HG03025 (cell line): ENCODE results near the gene PPP1R3G.
A peak's percentile ranks its signal among the peaks of the same experiment; 100 is the strongest.

ENCODE experiments used
- ATAC-seq: cut with Tn5 transposase; IDR thresholded peaks from one replicate; pipeline ENCODE4 v1.9.1; 2021; ENCODE audit warnings: mild to moderate bottlenecking, moderate library complexity; ENCODE audit not compliant: unreplicated experiment, low FRiP score

PPP1R3G gene

GRCh38 chr6:5068153-5068751 is 16.9 kb upstream of the PPP1R3G start:
- no peak for ATAC-seq

- ATAC-seq = no peak
Measured at GRCh38 chr6:5071216-5071615, 13.9 kb upstream of the PPP1R3G start.

- ATAC-seq = no peak
Measured at GRCh38 chr6:5072440-5072839, 12.7 kb upstream of the PPP1R3G start.

GRCh38 chr6:5073992-5074391 is 11.1 kb upstream of the PPP1R3G start:
- no peak for ATAC-seq

GRCh38 chr6:5076931-5077330 is 8.2 kb upstream of the PPP1R3G start:
- no peak for ATAC-seq

- no peak for ATAC-seq
Measured at GRCh38 chr6:5078121-5078669, 6.9 kb upstream of the PPP1R3G start.

GRCh38 chr6:5079692-5080091 is 5.4 kb upstream of the PPP1R3G start:
- no peak for ATAC-seq

GRCh38 chr6:5080574-5080973 is 4.6 kb upstream of the PPP1R3G start:
- no peak for ATAC-seq

GRCh38 chr6:5081182-5081581 is 4.0 kb upstream of the PPP1R3G start:
- no peak for ATAC-seq

GRCh38 chr6:5081955-5082354 is 3.2 kb upstream of the PPP1R3G start:
- ATAC-seq = no peak

GRCh38 chr6:5082487-5083306 is 2.4 kb upstream of the PPP1R3G start:
- no peak for ATAC-seq

- ATAC-seq = no peak
Measured at GRCh38 chr6:5083307-5083583, 1.9 kb upstream of the PPP1R3G start.

- no peak for ATAC-seq
Measured at GRCh38 chr6:5083813-5084359, 1.3 kb upstream of the PPP1R3G start.

- no peak for ATAC-seq
Measured at GRCh38 chr6:5084360-5084780, 771 bp upstream of the PPP1R3G start.

- ATAC-seq = peak; percentile 13
Measured at GRCh38 chr6:5085648-5086293, 630 bp downstream of the PPP1R3G start.

GRCh38 chr6:5086294-5086890 is 1.3 kb downstream of the PPP1R3G start:
- ATAC-seq = no peak

GRCh38 chr6:5087389-5087788 is 2.2 kb downstream of the PPP1R3G start:
- no peak for ATAC-seq

- ATAC-seq = no peak
Measured at GRCh38 chr6:5088780-5089179, 3.6 kb downstream of the PPP1R3G start.

GRCh38 chr6:5089481-5090438 is 4.6 kb downstream of the PPP1R3G start:
- no peak for ATAC-seq

GRCh38 chr6:5090603-5091002 is 5.5 kb downstream of the PPP1R3G start:
- ATAC-seq = no peak
